GM12865 (cell line): ENCODE results near the gene RGS6.
A peak's percentile ranks its signal among the peaks of the same experiment; 100 is the strongest.
"Not testable (repeated sequence)": the region's sequence is repeated elsewhere in the genome, so short reads cannot be mapped to it uniquely, and the experiment has no call there.

Source experiments
- DNase-seq: peaks from one replicate; pipeline ENCODE4 v3.0.0; 2010; ENCODE audit warnings: low read depth
- H3K4me3 ChIP-seq: 2 replicates; pipeline ENCODE4 v1.5.1; 2011; ENCODE audit warnings: mild to moderate bottlenecking, low read depth, low read length, control low read depth
- TF ChIP-seq, protein P1 (sequence below): IDR thresholded peaks from 2 replicates; pipeline ENCODE4 v1.5.1; 2011; ENCODE audit warnings: low read length, control low read depth, low read depth, inconsistent platforms; ENCODE audit not compliant: insufficient read depth; ENCODE audit errors: missing control alignments

The RGS6 gene

DNA sequence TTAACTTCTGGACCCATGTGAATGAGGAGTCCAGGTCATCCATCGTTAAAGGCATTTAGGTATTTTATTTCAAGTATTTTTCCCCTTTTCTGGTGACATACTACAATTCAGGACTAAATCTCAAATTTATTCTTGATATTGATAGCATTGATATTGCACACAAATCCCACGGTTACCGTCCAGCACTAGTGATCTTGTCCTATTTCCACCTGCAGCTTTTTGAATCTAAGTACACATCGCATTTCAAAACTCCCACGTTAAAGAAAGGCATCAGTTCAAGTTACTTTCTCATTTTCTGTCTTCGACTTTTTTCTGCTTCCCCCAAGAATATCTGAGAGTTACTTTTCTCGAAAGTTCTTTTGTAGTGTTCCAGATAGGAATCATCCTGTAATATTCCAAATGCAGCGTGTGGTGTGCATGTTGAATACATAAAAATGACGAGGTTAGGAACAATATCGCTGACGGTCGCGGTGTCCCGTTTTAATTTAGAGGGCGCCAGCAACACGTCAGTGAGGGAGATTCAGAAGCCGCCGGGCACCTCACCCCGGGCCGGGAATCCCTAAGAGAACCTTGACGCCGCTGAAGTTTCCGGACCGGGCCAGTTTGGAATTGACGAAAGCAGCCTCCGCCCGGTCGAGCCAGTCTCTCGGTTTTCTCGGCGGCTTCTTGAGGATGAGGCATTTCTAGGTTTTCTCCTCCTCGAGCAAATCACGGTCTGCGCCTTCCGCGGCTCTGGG, 569 bp upstream of the RGS6 start:
- TF ChIP-seq, protein P1, sequence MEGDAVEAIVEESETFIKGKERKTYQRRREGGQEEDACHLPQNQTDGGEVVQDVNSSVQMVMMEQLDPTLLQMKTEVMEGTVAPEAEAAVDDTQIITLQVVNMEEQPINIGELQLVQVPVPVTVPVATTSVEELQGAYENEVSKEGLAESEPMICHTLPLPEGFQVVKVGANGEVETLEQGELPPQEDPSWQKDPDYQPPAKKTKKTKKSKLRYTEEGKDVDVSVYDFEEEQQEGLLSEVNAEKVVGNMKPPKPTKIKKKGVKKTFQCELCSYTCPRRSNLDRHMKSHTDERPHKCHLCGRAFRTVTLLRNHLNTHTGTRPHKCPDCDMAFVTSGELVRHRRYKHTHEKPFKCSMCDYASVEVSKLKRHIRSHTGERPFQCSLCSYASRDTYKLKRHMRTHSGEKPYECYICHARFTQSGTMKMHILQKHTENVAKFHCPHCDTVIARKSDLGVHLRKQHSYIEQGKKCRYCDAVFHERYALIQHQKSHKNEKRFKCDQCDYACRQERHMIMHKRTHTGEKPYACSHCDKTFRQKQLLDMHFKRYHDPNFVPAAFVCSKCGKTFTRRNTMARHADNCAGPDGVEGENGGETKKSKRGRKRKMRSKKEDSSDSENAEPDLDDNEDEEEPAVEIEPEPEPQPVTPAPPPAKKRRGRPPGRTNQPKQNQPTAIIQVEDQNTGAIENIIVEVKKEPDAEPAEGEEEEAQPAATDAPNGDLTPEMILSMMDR, result no peak
- no peak for DNase-seq
- no peak overlapping the region; the same call in 1 of the 2 replicates for H3K4me3 ChIP-seq

DNA sequence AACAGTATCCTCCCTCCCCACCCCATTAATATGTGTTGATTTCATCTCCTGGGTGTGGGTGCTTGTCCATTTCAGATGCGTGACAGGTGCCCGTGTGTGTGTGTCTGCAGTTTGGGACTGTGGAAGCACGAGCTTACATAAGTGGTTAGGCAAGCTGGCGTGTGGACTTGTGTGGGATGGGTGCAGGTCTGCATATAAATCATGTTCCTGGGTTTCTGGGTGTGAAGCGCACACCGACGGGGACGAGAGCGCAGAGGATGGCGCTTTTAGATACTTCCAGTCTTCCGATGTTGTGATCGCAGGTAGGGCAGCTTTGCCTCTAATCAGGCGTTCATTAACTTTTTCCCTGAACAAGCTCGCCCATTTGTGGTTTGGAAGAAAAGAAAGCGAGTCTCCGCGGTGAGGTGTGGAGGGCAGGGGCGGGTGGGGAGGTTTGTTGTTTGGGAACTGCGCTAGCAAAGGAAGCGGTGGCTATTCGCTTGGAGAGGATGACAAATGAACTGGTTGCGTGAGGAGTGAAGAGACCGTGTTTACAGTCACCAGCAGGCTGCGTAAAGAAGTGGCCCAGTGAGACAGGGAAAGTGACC, 865 bp downstream of the RGS6 start:
- H3K4me3 ChIP-seq, result peak overlapping the region; percentile 55

DNA sequence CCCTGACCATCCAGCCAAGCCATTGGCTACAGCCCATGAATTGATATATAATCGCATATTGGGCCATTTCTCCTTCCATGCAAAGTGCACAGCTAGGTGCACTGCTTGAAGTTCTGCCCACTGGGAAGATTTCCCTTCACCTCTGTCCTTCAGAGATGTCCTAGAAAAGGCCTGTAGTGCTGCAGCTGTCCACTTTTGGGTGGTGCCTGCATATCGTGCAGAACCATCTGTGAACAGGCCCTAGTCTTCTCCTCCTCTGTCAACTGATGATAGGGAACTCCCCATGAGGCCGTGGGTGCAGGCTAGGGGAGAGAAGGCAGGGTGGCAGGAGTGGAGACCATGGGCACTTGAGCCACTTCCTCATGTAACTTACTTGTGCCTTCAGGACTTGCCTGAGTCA, 6.0 kb downstream of the RGS6 start:
- H3K4me3 ChIP-seq, DNase-seq: not testable (repeated sequence)

More for the DNA sequence above, 865 bp downstream of the RGS6 start:
- peak; percentile 60 for DNase-seq
- TF ChIP-seq, protein P1, result no peak

DNA sequence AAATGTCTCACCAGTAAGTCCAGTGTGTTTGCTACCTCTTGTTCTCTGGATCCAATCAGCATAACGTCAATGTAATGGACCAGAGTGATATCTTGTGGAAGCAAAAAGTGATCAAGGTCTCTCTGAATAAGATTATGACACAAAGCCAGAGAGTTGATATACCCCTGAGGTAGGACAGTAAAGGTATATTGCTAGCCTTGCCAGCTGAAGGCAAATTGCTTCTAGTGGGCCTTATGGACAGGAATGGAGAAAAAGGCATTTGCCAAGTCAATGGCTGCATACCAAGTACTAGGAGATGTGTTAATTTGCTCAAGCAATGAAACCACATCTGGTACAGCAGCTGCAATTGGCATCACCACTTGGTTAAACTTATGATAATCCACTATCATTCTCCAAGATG, 7.1 kb downstream of the RGS6 start:
- DNase-seq, H3K4me3 ChIP-seq: not testable (repeated sequence)

DNA sequence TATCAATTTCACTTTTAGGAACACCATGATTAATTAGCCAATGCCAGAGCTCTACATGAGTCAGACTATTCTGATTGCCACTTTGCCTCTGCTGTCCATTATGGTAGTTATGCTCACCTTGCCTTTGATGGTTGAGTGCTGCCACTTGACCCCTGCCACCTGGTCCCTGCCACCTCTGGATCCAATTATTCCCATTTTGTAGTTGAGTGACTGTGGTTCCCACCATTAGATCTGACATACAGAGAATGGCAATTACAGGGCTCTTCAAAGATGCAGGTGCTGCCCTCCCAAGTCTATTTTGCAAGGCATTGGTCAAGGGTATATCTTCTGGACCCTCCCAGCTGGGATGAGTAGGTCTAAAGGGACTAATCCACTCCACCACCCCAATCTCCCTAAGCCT, 8.3 kb downstream of the RGS6 start:
- not testable (repeated sequence) for H3K4me3 ChIP-seq, DNase-seq

DNA sequence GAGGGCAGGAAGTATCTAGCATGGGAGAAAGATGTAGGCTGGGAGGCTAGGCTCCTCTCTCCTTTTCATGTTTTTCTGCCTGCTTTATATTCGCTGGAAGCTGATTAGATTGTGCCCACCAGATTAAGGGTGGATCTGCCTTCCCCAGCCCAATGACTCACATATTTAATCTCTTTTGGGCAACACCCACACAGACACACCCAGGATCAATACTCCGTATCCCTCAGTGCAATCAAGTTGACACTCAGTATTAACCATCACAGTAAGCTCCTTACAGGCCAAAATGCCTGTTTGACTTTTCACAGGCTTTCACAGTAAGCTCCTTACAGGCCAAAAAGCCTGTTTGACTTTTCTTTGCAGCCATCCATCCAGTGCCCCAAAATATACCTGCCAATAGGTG, 9.4 kb downstream of the RGS6 start:
- not testable (repeated sequence) for DNase-seq, H3K4me3 ChIP-seq

DNA sequence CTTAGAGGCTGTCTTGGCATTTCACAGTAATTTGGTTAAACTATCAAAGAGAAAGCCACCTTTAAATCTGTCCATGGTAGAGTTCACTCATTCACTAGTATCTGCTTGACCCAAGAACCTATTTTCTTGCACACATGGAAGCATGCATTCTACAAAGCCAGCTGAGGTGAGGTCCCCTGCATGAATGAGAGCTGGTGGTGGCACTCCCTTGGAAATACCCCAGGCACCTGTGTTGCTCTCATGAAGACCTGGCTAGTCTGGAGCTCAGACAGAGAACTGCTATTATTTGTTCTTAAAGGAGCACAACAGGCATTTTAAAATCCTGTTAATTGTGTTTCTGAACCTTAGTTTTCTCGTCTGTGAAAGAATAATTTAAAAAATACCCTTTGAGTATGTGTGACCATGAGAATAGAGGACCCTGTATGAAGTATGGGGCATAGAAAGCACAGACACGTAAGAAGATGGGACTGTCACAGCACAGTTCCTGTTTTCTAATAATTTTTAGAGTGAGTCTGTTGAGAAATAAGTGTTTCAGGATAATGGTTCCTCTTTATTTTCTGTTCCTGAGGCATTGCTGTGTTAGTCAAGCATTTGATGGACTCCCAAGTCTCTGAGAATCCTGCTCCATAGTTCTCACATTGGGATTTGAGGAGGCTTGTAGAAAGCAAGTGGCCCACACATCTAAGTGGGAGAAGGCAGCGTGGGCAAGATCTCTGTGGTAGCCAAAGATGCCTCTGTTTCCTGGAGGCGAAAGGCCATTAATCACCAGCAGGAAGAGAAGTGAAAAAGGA, 10.9 kb downstream of the RGS6 start:
- DNase-seq, result peak; percentile 40
- TF ChIP-seq, protein P1, result no peak
- H3K4me3 ChIP-seq, result no peak overlapping the region

DNA sequence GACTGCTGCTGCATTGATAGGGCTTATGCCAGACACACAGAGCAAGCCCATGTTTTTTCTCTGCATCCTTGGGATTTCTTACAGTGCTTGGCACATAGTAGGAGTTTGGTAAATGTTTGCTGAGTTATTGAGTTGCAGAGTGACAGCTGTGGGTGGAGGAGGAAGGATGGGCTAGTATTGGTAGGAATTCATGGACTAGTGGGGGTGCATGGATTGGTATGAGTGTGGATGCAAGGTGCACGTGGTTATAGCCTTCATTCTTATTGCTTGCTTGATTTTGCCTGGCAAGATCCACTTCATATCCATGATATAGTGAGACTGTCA, 11.4 kb downstream of the RGS6 start:
- no peak overlapping the region for H3K4me3 ChIP-seq
- TF ChIP-seq, protein P1, result no peak
- no peak for DNase-seq

DNA sequence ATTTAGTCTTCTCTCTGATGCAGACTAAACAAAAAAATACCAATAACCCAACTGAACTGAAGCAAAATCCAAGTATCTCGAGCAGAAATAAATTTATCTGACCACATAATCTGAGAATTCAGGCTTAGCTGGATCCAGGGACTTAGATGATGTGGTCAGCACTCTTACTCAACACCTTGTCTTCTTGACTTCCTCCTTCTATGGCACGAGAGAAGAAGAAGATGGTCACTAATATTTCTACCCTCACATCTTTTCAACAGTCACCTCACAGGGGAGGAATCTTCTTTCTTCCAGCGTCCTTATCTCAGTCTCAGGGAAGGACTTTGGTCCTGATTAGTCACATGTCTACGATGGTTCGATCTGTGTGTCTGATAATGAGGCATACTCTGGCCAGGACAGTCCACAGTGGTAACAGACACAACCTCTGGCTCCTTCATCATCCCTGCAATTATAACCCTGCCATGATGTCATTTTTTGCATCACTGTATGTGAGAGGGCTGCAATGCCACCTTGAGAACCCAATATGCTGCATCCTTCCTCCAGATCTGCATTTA, 15.8 kb downstream of the RGS6 start:
- TF ChIP-seq, protein P1, result no peak
- no peak for DNase-seq
- H3K4me3 ChIP-seq, result no peak overlapping the region
